Muscle layer of duodenum (tissue), 2 donors: ENCODE measurements around the gene AKIRIN2.
A peak's percentile ranks its signal among the peaks of the same experiment; 100 is the strongest.
"Not testable (repeated sequence)": the region's sequence is repeated elsewhere in the genome, so short reads cannot be mapped to it uniquely, and the experiment has no call there.

Source experiments
- H3K27ac ChIP-seq: one replicate; pipeline ENCODE4 v1.7.0; 2013; ENCODE audit warnings: mild to moderate bottlenecking, low read length
- H3K27me3 ChIP-seq: one replicate; pipeline ENCODE4 v1.7.0; 2013; ENCODE audit warnings: low read depth, mild to moderate bottlenecking, control low read depth, low read length
- H3K36me3 ChIP-seq, 2 donors: one replicate each; pipeline ENCODE4 v1.7.0; 2013; ENCODE audit warnings: low read length in 2 of 2, control low read depth in 1 of 2, mild to moderate bottlenecking in 1 of 2; ENCODE audit not compliant: insufficient read depth in 2 of 2, control insufficient read depth in 1 of 2
- H3K4me1 ChIP-seq, 2 donors: one replicate each; pipeline ENCODE4 v1.7.0; 2013; ENCODE audit warnings: low read length in 2 of 2, mild to moderate bottlenecking in 2 of 2, control low read depth in 1 of 2, moderate library complexity in 1 of 2; ENCODE audit not compliant: insufficient read depth in 2 of 2, control insufficient read depth in 1 of 2
- H3K4me3 ChIP-seq, 2 donors: one replicate each; pipeline ENCODE4 v1.7.0; 2013; ENCODE audit warnings: low read length in 2 of 2, low read depth in 1 of 2, mild to moderate bottlenecking in 1 of 2
- H3K9me3 ChIP-seq, 2 donors: one replicate each; pipeline ENCODE4 v1.7.0; 2013; ENCODE audit warnings: low read length in 2 of 2, control low read depth in 1 of 2, mild to moderate bottlenecking in 1 of 2; ENCODE audit not compliant: control insufficient read depth in 1 of 2
- donor health status: healthy.

AKIRIN2 gene

GRCh38 chr6:87714093-87714842 is 12.2 kb upstream of the AKIRIN2 start:
- Histone ChIP-seq H3K4me1 (peaks cover 3 to 6% of the 10 kb centered on the region in 2 donors), H3K36me3 (no peaks in the 10 kb centered on the region), H3K4me3 (no peak overlapping the region), H3K9me3 (no peaks in the 10 kb centered on the region), H3K27ac (no peak overlapping the region), H3K27me3 (no peaks in the 10 kb centered on the region)

GRCh38 chr6:87712713-87713112 is 10.7 kb upstream of the AKIRIN2 start:
- not testable (repeated sequence) for H3K27me3 ChIP-seq, H3K36me3 ChIP-seq, H3K4me3 ChIP-seq, H3K9me3 ChIP-seq, H3K4me1 ChIP-seq, H3K27ac ChIP-seq

- Histone ChIP-seq H3K36me3 (no peaks in the 10 kb centered on the region), H3K4me1 (no peaks in the 10 kb centered on the region), H3K4me3 (no peak overlapping the region), H3K27me3 (no peaks in the 10 kb centered on the region), H3K9me3 (no peaks in the 10 kb centered on the region), H3K27ac (no peak overlapping the region)
These were observed 8.1 kb upstream of the AKIRIN2 start for GRCh38 chr6:87710090-87710489.

- not testable (repeated sequence) for H3K4me3 ChIP-seq, H3K4me1 ChIP-seq, H3K9me3 ChIP-seq, H3K36me3 ChIP-seq, H3K27ac ChIP-seq, H3K27me3 ChIP-seq
These were observed 6.8 kb upstream of the AKIRIN2 start for GRCh38 chr6:87708581-87709427.

- peaks cover 0 to 11% of the 10 kb centered on the region in 2 donors for H3K36me3 ChIP-seq
- no peaks in the 10 kb centered on the region for H3K27me3 ChIP-seq
- H3K4me3 ChIP-seq = no peak overlapping the region
- H3K9me3 ChIP-seq = no peaks in the 10 kb centered on the region
- no peak overlapping the region for H3K27ac ChIP-seq
- no peaks in the 10 kb centered on the region for H3K4me1 ChIP-seq
These were observed 4.3 kb upstream of the AKIRIN2 start for GRCh38 chr6:87706187-87706966.

GRCh38 chr6:87705070-87705691 is 3.1 kb upstream of the AKIRIN2 start:
- Histone ChIP-seq H3K27ac (no peak overlapping the region), H3K27me3 (no peaks in the 10 kb centered on the region), H3K9me3 (no peaks in the 10 kb centered on the region), H3K36me3 (peaks cover 0 to 16% of the 10 kb centered on the region in 2 donors), H3K4me1 (no peaks in the 10 kb centered on the region), H3K4me3 (no peak overlapping the region)

- not testable (repeated sequence) for H3K9me3 ChIP-seq, H3K27me3 ChIP-seq, H3K4me1 ChIP-seq
- H3K4me3 ChIP-seq = peak overlapping the region; percentile 85 to 99
- peaks cover 0 to 16% of the 10 kb centered on the region in 2 donors for H3K36me3 ChIP-seq
- H3K27ac ChIP-seq = peak overlapping the region; percentile 82
These were observed 1.0 kb upstream of the AKIRIN2 start for GRCh38 chr6:87703039-87703438.

- Histone ChIP-seq H3K27me3 (no peaks in the 10 kb centered on the region), H3K27ac (peak overlapping the region; percentile 82), H3K4me1 (peaks cover 9% of the 10 kb centered on the region in 2 donors), H3K4me3 (peak overlapping the region; percentile 85 to 99), H3K36me3 (peaks cover 0 to 16% of the 10 kb centered on the region in 2 donors), H3K9me3 (no peaks in the 10 kb centered on the region)
These were observed 534 bp upstream of the AKIRIN2 start for GRCh38 chr6:87702589-87702945.

GRCh38 chr6:87701344-87701675 is 723 bp downstream of the AKIRIN2 start:
- Histone ChIP-seq H3K27me3 (no peaks in the 10 kb centered on the region), H3K4me1 (peaks cover 9 to 16% of the 10 kb centered on the region in 2 donors), H3K9me3 (no peaks in the 10 kb centered on the region), H3K4me3 (peak overlapping the region; percentile 85 to 99), H3K36me3 (peaks cover 0 to 16% of the 10 kb centered on the region in 2 donors), H3K27ac (peak overlapping the region; percentile 99)

GRCh38 chr6:87700397-87701343 is 1.4 kb downstream of the AKIRIN2 start:
- Histone ChIP-seq H3K9me3 (no peaks in the 10 kb centered on the region), H3K27me3 (no peaks in the 10 kb centered on the region), H3K4me1 (peaks cover 9 to 21% of the 10 kb centered on the region in 2 donors), H3K4me3 (peak overlapping the region; percentile 85 to 99), H3K36me3 (peaks cover 0 to 16% of the 10 kb centered on the region in 2 donors), H3K27ac (peak overlapping the region; percentile 99)
